Trophoblast cell (in vitro differentiated cells and primary cell): ENCODE data around the gene EPB41L3.

Experiments
- DNase-seq, 2 donors: peaks; one replicate each; pipeline ENCODE4 v3.0.0-alpha.2; 2016
- H2AFZ ChIP-seq: 2 replicates; pipeline ENCODE4 v1.6.1; 2013; ENCODE audit warnings: low read length, moderate library complexity, mild to moderate bottlenecking; ENCODE audit not compliant: insufficient read depth, poor library complexity
- H2AK5ac ChIP-seq: 2 replicates; pipeline ENCODE4 v1.6.1; 2013; ENCODE audit warnings: mild to moderate bottlenecking, low read length
- H2BK120ac ChIP-seq: 2 replicates; pipeline ENCODE4 v1.6.1; 2013; ENCODE audit warnings: low read length, mild to moderate bottlenecking, moderate library complexity; ENCODE audit not compliant: insufficient read depth, poor library complexity
- H2BK12ac ChIP-seq: 2 replicates; pipeline ENCODE4 v1.6.1; 2013; ENCODE audit warnings: mild to moderate bottlenecking, low read length, moderate library complexity
- H2BK5ac ChIP-seq: 2 replicates; pipeline ENCODE4 v1.6.1; 2013; ENCODE audit warnings: low read length, low read depth, moderate library complexity, mild to moderate bottlenecking; ENCODE audit not compliant: poor library complexity
- H3K14ac ChIP-seq: 2 replicates; pipeline ENCODE4 v1.6.1; 2013; ENCODE audit warnings: mild to moderate bottlenecking, low read length
- H3K18ac ChIP-seq: 2 replicates; pipeline ENCODE4 v1.6.1; 2013; ENCODE audit warnings: mild to moderate bottlenecking, low read length
- H3K23ac ChIP-seq: 2 replicates; pipeline ENCODE4 v1.6.1; 2013; ENCODE audit warnings: low read length
- H3K27ac ChIP-seq: 2 replicates; pipeline ENCODE4 v1.5.1; 2013; ENCODE audit warnings: low read depth, mild to moderate bottlenecking, inconsistent platforms, low read length, moderate library complexity
- H3K27me3 ChIP-seq: 2 replicates; pipeline ENCODE4 v1.6.1; 2013; ENCODE audit warnings: inconsistent platforms, mild to moderate bottlenecking, low read length, moderate library complexity; ENCODE audit not compliant: insufficient read depth
- H3K36me3 ChIP-seq, 2 experiments: 1 replicate in 1 of 2; 2 replicates in 1 of 2; pipeline ENCODE4 v1.6.1; 2013; ENCODE audit warnings: low read length in 2 of 2, mild to moderate bottlenecking in 2 of 2, moderate library complexity in 1 of 2; ENCODE audit not compliant: insufficient read depth in 2 of 2, control insufficient read depth in 1 of 2
- H3K4ac ChIP-seq: 2 replicates; pipeline ENCODE4 v1.6.1; 2013; ENCODE audit warnings: low read depth, mild to moderate bottlenecking, low read length, moderate library complexity
- H3K4me1 ChIP-seq, 2 experiments: 1 replicate in 1 of 2; 2 replicates in 1 of 2; pipeline ENCODE4 v1.6.1; 2013; ENCODE audit warnings: low read length in 2 of 2, mild to moderate bottlenecking in 2 of 2, moderate library complexity in 1 of 2; ENCODE audit not compliant: insufficient read depth in 2 of 2, control insufficient read depth in 1 of 2
- H3K4me2 ChIP-seq: 2 replicates; pipeline ENCODE4 v1.6.1; 2013; ENCODE audit warnings: inconsistent platforms, mild to moderate bottlenecking, low read length, moderate library complexity
- H3K4me3 ChIP-seq: 2 replicates; pipeline ENCODE4 v1.5.1; 2013; ENCODE audit warnings: mild to moderate bottlenecking, low read depth, low read length, inconsistent platforms
- H3K79me1 ChIP-seq: one replicate; pipeline ENCODE4 v1.6.1; 2013; ENCODE audit warnings: low read length
- H3K79me2 ChIP-seq: 2 replicates; pipeline ENCODE4 v1.6.1; 2013; ENCODE audit warnings: low read length, mild to moderate bottlenecking; ENCODE audit not compliant: control insufficient read depth, insufficient read depth, poor library complexity
- H3K9ac ChIP-seq: 2 replicates; pipeline ENCODE4 v1.6.1; 2013; ENCODE audit warnings: mild to moderate bottlenecking, low read length
- H3K9me3 ChIP-seq: 2 replicates; pipeline ENCODE4 v1.6.1; 2013; ENCODE audit warnings: low read depth, mild to moderate bottlenecking, control low read depth, inconsistent platforms, low read length; ENCODE audit not compliant: insufficient read depth
- H4K12ac ChIP-seq: 2 replicates; pipeline ENCODE4 v1.6.1; 2013; ENCODE audit warnings: low read depth, mild to moderate bottlenecking, low read length, moderate library complexity
- H4K8ac ChIP-seq: 2 replicates; pipeline ENCODE4 v1.6.1; 2013; ENCODE audit warnings: low read depth, mild to moderate bottlenecking, low read length, moderate library complexity
- H4K91ac ChIP-seq: one replicate; pipeline ENCODE4 v1.6.1; 2013; ENCODE audit warnings: low read depth, mild to moderate bottlenecking, low read length, moderate library complexity
- WGBS: extraction: QIAGEN DNeasy Blood & Tissue Kit; methylation state at CpG from one replicate; pipeline ENCODE4 v1.1.7; 2013; ENCODE audit warnings: missing lambda C conversion rate; ENCODE audit not compliant: insufficient read length, insufficient coverage; ENCODE audit errors: extremely low coverage; 5-methylcytosine and 5-hydroxymethylcytosine counted together

The EPB41L3 gene

GRCh38 chr18:5447442-5447841, 96.4 kb downstream of the EPB41L3 start:
- Histone ChIP-seq H3K23ac (no peak overlapping the region), H3K79me2 (no peaks in the 10 kb centered on the region), H4K8ac (no peak overlapping the region), H3K9ac (no peak overlapping the region), H3K18ac (no peak overlapping the region), H3K36me3 (peaks cover 2 to 8% of the 10 kb centered on the region in 2 experiments), H3K14ac (no peak overlapping the region), H3K79me1 (no peaks in the 10 kb centered on the region), H3K4me2 (no peak overlapping the region), H4K12ac (no peak overlapping the region), H3K27ac (no peak overlapping the region), H4K91ac (no peak overlapping the region), H2AK5ac (no peak overlapping the region), H3K4me3 (no peak overlapping the region), H2AFZ (no peak overlapping the region), H3K27me3 (no peaks in the 10 kb centered on the region), H2BK120ac (no peak overlapping the region), H3K4me1 (no peaks in the 10 kb centered on the region), H2BK12ac (no peak overlapping the region), H3K9me3 (no peaks in the 10 kb centered on the region), H3K4ac (no peak overlapping the region), H2BK5ac (no peak overlapping the region)
- WGBS = no CpG with 5 or more reads among the region's 7 CpGs
- DNase-seq = peak; percentile 27 to 78

GRCh38 chr18:5444847-5445246, 99.0 kb downstream of the EPB41L3 start:
- no peak overlapping the region for H2BK12ac ChIP-seq
- H3K14ac ChIP-seq = no peak overlapping the region
- no peak overlapping the region for H4K91ac ChIP-seq
- H3K4me1 ChIP-seq = no peaks in the 10 kb centered on the region
- no peak overlapping the region for H3K27ac ChIP-seq
- no peak overlapping the region for H3K9ac ChIP-seq
- no peak overlapping the region for H2BK5ac ChIP-seq
- no CpG with 5 or more reads among the region's 4 CpGs for WGBS
- no peak for DNase-seq
- H3K4me3 ChIP-seq = no peak overlapping the region
- no peak overlapping the region for H2AFZ ChIP-seq
- H4K12ac ChIP-seq = no peak overlapping the region
- no peak overlapping the region for H3K18ac ChIP-seq
- H3K4me2 ChIP-seq = no peak overlapping the region
- H3K4ac ChIP-seq = no peak overlapping the region
- no peaks in the 10 kb centered on the region for H3K79me2 ChIP-seq
- no peak overlapping the region for H4K8ac ChIP-seq
- H2BK120ac ChIP-seq = no peak overlapping the region
- H3K36me3 ChIP-seq = peaks cover 2 to 4% of the 10 kb centered on the region in 2 experiments
- H3K79me1 ChIP-seq = no peaks in the 10 kb centered on the region
- no peaks in the 10 kb centered on the region for H3K9me3 ChIP-seq
- no peaks in the 10 kb centered on the region for H3K27me3 ChIP-seq
- H3K23ac ChIP-seq = no peak overlapping the region
- no peak overlapping the region for H2AK5ac ChIP-seq

- Histone ChIP-seq H3K36me3 (peaks cover 2 to 4% of the 10 kb centered on the region in 2 experiments), H3K14ac (no peak overlapping the region), H3K4me1 (no peaks in the 10 kb centered on the region), H4K91ac (no peak overlapping the region), H3K9me3 (no peaks in the 10 kb centered on the region), H3K79me1 (no peaks in the 10 kb centered on the region), H3K4me2 (no peak overlapping the region), H2BK5ac (no peak overlapping the region), H2BK12ac (no peak overlapping the region), H3K27me3 (no peaks in the 10 kb centered on the region), H2AK5ac (no peak overlapping the region), H3K18ac (no peak overlapping the region), H2BK120ac (no peak overlapping the region), H3K79me2 (no peaks in the 10 kb centered on the region), H3K9ac (no peak overlapping the region), H3K23ac (no peak overlapping the region), H4K12ac (no peak overlapping the region), H3K4me3 (no peak overlapping the region), H3K27ac (no peak overlapping the region), H4K8ac (no peak overlapping the region), H3K4ac (no peak overlapping the region), H2AFZ (no peak overlapping the region)
- no peak for DNase-seq
- no CpG with 5 or more reads among the region's 3 CpGs for WGBS
Observed at GRCh38 chr18:5444269-5444668, 99.5 kb downstream of the EPB41L3 start.

- no peak overlapping the region for H3K4me3 ChIP-seq
- H3K4me2 ChIP-seq = no peak overlapping the region
- no peak overlapping the region for H2AFZ ChIP-seq
- H3K27ac ChIP-seq = no peak overlapping the region
- no peak overlapping the region for H3K9ac ChIP-seq
- H2BK120ac ChIP-seq = no peak overlapping the region
- H3K18ac ChIP-seq = no peak overlapping the region
- H3K36me3 ChIP-seq = peaks cover 4 to 12% of the 10 kb centered on the region in 2 experiments
- no peaks in the 10 kb centered on the region for H3K9me3 ChIP-seq
- no peak overlapping the region for H2BK5ac ChIP-seq
- no peak overlapping the region for H3K4ac ChIP-seq
- no peak overlapping the region for H3K23ac ChIP-seq
- no peak overlapping the region for H2BK12ac ChIP-seq
- no peaks in the 10 kb centered on the region for H3K4me1 ChIP-seq
- WGBS = no CpG with 5 or more reads among the region's 3 CpGs
- no peak overlapping the region for H3K14ac ChIP-seq
- H4K91ac ChIP-seq = no peak overlapping the region
- no peak overlapping the region for H2AK5ac ChIP-seq
- no peak overlapping the region for H4K12ac ChIP-seq
- no peaks in the 10 kb centered on the region for H3K27me3 ChIP-seq
- H3K79me2 ChIP-seq = no peaks in the 10 kb centered on the region
- H3K79me1 ChIP-seq = no peaks in the 10 kb centered on the region
- DNase-seq = no peak
- H4K8ac ChIP-seq = no peak overlapping the region
Observed at GRCh38 chr18:5439986-5440696, 103.7 kb downstream of the EPB41L3 start.
